Calu3 (cell line): ENCODE results near the gene HOXA10. TPM values are rescaled to one million over a fixed set of nuclear protein-coding genes. Genes with fewer than 3 reads are reported as not detected.

Experiments
- BruUV-seq: library from RNA; stranded (reverse); fragments of 400-500 nt; replicated peaks from 2 replicates; lab custom pipeline; 2021; lab: Mats Ljungman, UMichigan
- CTCF ChIA-PET: fragments of 300-600 bp; sonication (Branson Sonifier 250); formaldehyde crosslinking; loops from one replicate; lab custom pipeline; 2022; ENCODE audit warnings: antibody characterized with exemption; lab: Charles Lee
- DNase-seq: peaks from one replicate; pipeline ENCODE4 v3.0.0; 2022
- H3K27ac Mint-ChIP-seq: one replicate; pipeline ENCODE4 v1.8.0; 2022; ENCODE audit warnings: mixed read lengths; ENCODE audit not compliant: unreplicated experiment
- H3K27me3 Mint-ChIP-seq: one replicate; pipeline ENCODE4 v1.8.0; 2022; ENCODE audit warnings: mixed read lengths; ENCODE audit not compliant: unreplicated experiment
- H3K36me3 Mint-ChIP-seq: one replicate; pipeline ENCODE4 v1.8.0; 2022; ENCODE audit warnings: mild to moderate bottlenecking, moderate library complexity, mixed read lengths; ENCODE audit not compliant: insufficient read depth, unreplicated experiment
- H3K4me1 Mint-ChIP-seq: one replicate; pipeline ENCODE4 v1.8.0; 2022; ENCODE audit warnings: mild to moderate bottlenecking, low read depth, mixed read lengths; ENCODE audit not compliant: unreplicated experiment
- H3K4me3 Mint-ChIP-seq: one replicate; pipeline ENCODE4 v1.8.0; 2022; ENCODE audit warnings: mild to moderate bottlenecking, low read depth, moderate library complexity, mixed read lengths; ENCODE audit not compliant: unreplicated experiment
- H3K9me3 Mint-ChIP-seq: one replicate; pipeline ENCODE4 v1.8.0; 2022; ENCODE audit warnings: low read depth, mixed read lengths; ENCODE audit not compliant: unreplicated experiment
- CTCF ChIP-seq: fragments of 200-600 bp; IDR thresholded peaks from one replicate; pipeline ENCODE4 v1.8.0; 2022; ENCODE audit warnings: antibody characterized with exemption; ENCODE audit not compliant: unreplicated experiment
- intact Hi-C: fragments of 100-400 bp; cut with micrococcal nuclease; formaldehyde crosslinking; loops from one replicate; pipeline ENCODE4 v1.10.0; 2022; ENCODE audit not compliant: unreplicated experiment
- total RNA-seq: library from RNA; stranded (reverse); gene quantifications from 2 replicates; pipeline ENCODE4 v1.2.3, GENCODE V29; 2022

The HOXA10 gene
- total RNA-seq, 1 experiment from 2014 or later, result 11.8 TPM

GRCh38 chr7:27169658-27170425, 4.3 kb downstream of the HOXA10 start:
- CTCF ChIA-PET, result interaction anchor here (1.0 to 1.5 kb wide), 3 partner anchors 9 to 460 kb away, joined by 3 to 5 read pairs (median 3); no protein-coding TSS in a partner anchor
- Mint-ChIP-seq H3K27me3 (no peaks in the 10 kb centered on the region), H3K27ac (peak overlapping the region; percentile 50), H3K4me3 (peak overlapping the region; percentile 92), H3K9me3 (no peaks in the 10 kb centered on the region), H3K4me1 (peaks cover 37% of the 10 kb centered on the region), H3K36me3 (peaks cover 44% of the 10 kb centered on the region)
- no TSS peak for BruUV-seq
- peak; percentile 79 for DNase-seq
- TF ChIP-seq CTCF, result no peak
- intact Hi-C loops, result no loop called here

GRCh38 chr7:27168265-27168947, 5.7 kb downstream of the HOXA10 start:
- H3K36me3 Mint-ChIP-seq, result peaks cover 33% of the 10 kb centered on the region

GRCh38 chr7:27167916-27168264, 6.2 kb downstream of the HOXA10 start:
- no peak overlapping the region for H3K4me3 Mint-ChIP-seq
- no peak for TF ChIP-seq CTCF
- CTCF ChIA-PET, result no interaction called here
- no peak for DNase-seq
- intact Hi-C loops, result no loop called here
- H3K9me3 Mint-ChIP-seq, result no peaks in the 10 kb centered on the region
- no peaks in the 10 kb centered on the region for H3K27me3 Mint-ChIP-seq
- no peak overlapping the region for H3K27ac Mint-ChIP-seq
- H3K4me1 Mint-ChIP-seq, result peaks cover 37% of the 10 kb centered on the region
- H3K36me3 Mint-ChIP-seq, result peaks cover 28% of the 10 kb centered on the region
- BruUV-seq, result no TSS peak

More at GRCh38 chr7:27168265-27168947, 5.7 kb downstream of the HOXA10 start:
- BruUV-seq, result no TSS peak
- no peak for TF ChIP-seq CTCF
- no peak for DNase-seq
- peak overlapping the region; percentile 92 for H3K4me3 Mint-ChIP-seq
- intact Hi-C loops, result no loop called here
- H3K4me1 Mint-ChIP-seq, result peaks cover 37% of the 10 kb centered on the region
- no peaks in the 10 kb centered on the region for H3K27me3 Mint-ChIP-seq
- no peaks in the 10 kb centered on the region for H3K9me3 Mint-ChIP-seq
- CTCF ChIA-PET, result interaction anchor here (1.0 to 1.5 kb wide), 2 partner anchors 11 to 18 kb away, joined by 5 to 6 read pairs; no protein-coding TSS in a partner anchor
- H3K27ac Mint-ChIP-seq, result peak overlapping the region; percentile 6

- Mint-ChIP-seq H3K4me3 (no peak overlapping the region), H3K4me1 (peaks cover 29% of the 10 kb centered on the region), H3K36me3 (peaks cover 21% of the 10 kb centered on the region), H3K27ac (no peak overlapping the region), H3K9me3 (no peaks in the 10 kb centered on the region), H3K27me3 (no peaks in the 10 kb centered on the region)
- TF ChIP-seq CTCF, result no peak
- intact Hi-C loops, result no loop called here
- BruUV-seq, result no TSS peak
- no peak for DNase-seq
- CTCF ChIA-PET, result no interaction called here
These were observed 7.3 kb downstream of the HOXA10 start for GRCh38 chr7:27166531-27167505.
